Vagina (tissue), 2 donors: ENCODE data around the gene CTNNA3. TPM values are rescaled to one million over a fixed set of nuclear protein-coding genes. Genes with fewer than 3 reads are reported as not detected.
"Not testable (repeated sequence)": the region's sequence is repeated elsewhere in the genome, so short reads cannot be mapped to it uniquely, and the experiment has no call there.

ENCODE experiments used
- DNase-seq, 2 donors: peaks; one replicate each; pipeline ENCODE4 v3.0.0-alpha.2; 2017; ENCODE audit errors: extremely low spot score in 2 of 2
- H3K27ac ChIP-seq: fragments of 200-600 bp; sonication (generic); one replicate; pipeline ENCODE4 v1.5.1; 2019
- H3K27me3 ChIP-seq: fragments of 200-600 bp; sonication (generic); one replicate; pipeline ENCODE4 v1.5.1; 2019
- H3K36me3 ChIP-seq, 2 donors: fragments of 200-600 bp; sonication (generic); one replicate each; pipeline ENCODE4 v1.5.1; 2017 to 2019
- H3K4me1 ChIP-seq: fragments of 200-600 bp; sonication (generic); one replicate; pipeline ENCODE4 v1.5.1; 2019
- H3K4me3 ChIP-seq, 2 donors: fragments of 200-600 bp; sonication (generic); 1 replicate in 1 of 2; 2 replicates in 1 of 2; pipeline ENCODE4 v1.5.1; 2016 to 2019
- H3K9me3 ChIP-seq: fragments of 200-600 bp; sonication (generic); one replicate; pipeline ENCODE4 v1.5.1; 2019
- CTCF ChIP-seq, 3 experiments: fragments of 450-650 bp in 2 of 3; fragments of 200-600 bp in 1 of 3; sonication (generic) in 1 of 3; IDR thresholded peaks; one replicate each; pipeline ENCODE4 v1.5.1; 2017 to 2019; ENCODE audit warnings: antibody characterized with exemption in 3 of 3, mild to moderate bottlenecking in 2 of 3, moderate library complexity in 2 of 3
- POLR2A ChIP-seq, 2 donors: fragments of 450-650 bp; IDR thresholded peaks; one replicate each; pipeline ENCODE4 v1.6.1; 2017; ENCODE audit warnings: antibody characterized with exemption in 2 of 2, mild to moderate bottlenecking in 2 of 2, moderate library complexity in 2 of 2
- POLR2AphosphoS5 ChIP-seq, 2 donors: sonication (generic); formaldehyde crosslinking; IDR thresholded peaks; one replicate each; pipeline ENCODE4 v1.9.0; 2017; ENCODE audit warnings: antibody characterized with exemption in 2 of 2, mild to moderate bottlenecking in 2 of 2, low read depth in 1 of 2; ENCODE audit not compliant: insufficient read depth in 1 of 2
- intact Hi-C: fragments of 100-400 bp; cut with DNase I; formaldehyde crosslinking; loops from one replicate; pipeline ENCODE4 v1.15.1; 2023
- total RNA-seq: library from RNA; depleted of rRNA; stranded (reverse); fragments of >200 nt; gene quantifications from one replicate; pipeline ENCODE4 v1.2.3, GENCODE V29; 2016

The CTNNA3 gene
- total RNA-seq, 1 donor from 2014 or later: 0.98 TPM

DNA sequence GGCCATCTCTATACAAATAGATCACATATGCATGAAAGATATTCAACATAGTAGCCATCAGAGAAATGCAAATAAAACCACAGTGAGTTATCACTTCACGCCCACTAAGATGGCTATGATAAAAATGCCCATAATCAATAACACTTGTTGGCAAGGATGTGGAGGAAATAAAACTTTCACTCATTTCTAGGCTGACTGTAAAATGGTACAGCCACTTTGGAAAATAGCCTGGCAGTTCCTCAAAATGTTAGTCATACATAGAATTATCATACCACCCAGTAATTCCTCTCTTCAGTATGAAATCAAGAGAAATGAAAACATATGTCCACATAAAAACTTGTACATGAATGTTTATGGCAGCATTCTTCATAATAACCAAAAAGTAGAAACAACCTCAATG, 445.3 kb downstream of the CTNNA3 start:
- intact Hi-C loops: no loop called here
- Histone ChIP-seq H3K4me3 (no peak overlapping the region), H3K27me3 (no peaks in the 10 kb centered on the region), H3K27ac (no peak overlapping the region), H3K4me1 (no peaks in the 10 kb centered on the region), H3K9me3 (no peaks in the 10 kb centered on the region), H3K36me3 (no peaks in the 10 kb centered on the region)
- TF ChIP-seq POLR2A (IDR thresholded peaks at IDR 0.05) (no peak), POLR2AphosphoS5 (IDR thresholded peaks at IDR 0.05; ENCODE audit: insufficient read depth in 1 of 2, low read depth in 1 of 2) (no peak)
- DNase-seq: no peak

DNA sequence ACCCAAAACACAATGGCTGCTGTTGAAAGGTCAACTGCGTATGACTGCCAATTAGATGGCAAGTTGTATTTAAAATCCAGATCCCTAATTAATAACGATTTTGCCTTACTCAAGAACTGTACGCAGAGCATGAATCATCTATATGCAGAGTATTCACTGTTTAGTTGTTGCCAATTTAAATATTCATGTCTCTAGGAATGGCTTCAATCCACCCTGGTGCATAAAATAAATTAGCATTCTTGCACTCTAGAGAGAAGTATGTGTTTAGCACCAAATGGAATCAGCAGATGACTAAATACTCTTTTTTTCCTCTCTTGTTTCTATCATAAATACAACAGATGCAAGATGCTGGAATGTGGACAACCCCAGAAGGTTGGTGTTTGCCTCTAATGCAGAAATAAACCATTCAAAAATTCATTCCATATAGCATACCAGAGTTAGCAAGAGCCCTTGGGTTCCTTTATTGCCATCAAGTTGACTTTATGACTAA, 449.9 kb downstream of the CTNNA3 start:
- no peaks in the 10 kb centered on the region for H3K36me3 ChIP-seq
- no peak overlapping the region for H3K4me3 ChIP-seq
- H3K27ac ChIP-seq: no peak overlapping the region
- intact Hi-C loops: no loop called here
- TF ChIP-seq POLR2AphosphoS5 (IDR thresholded peaks at IDR 0.05; ENCODE audit: insufficient read depth in 1 of 2, low read depth in 1 of 2) (no peak), CTCF (IDR thresholded peaks at IDR 0.05) (no peak), POLR2A (IDR thresholded peaks at IDR 0.05) (no peak)
- no peaks in the 10 kb centered on the region for H3K27me3 ChIP-seq
- no peaks in the 10 kb centered on the region for H3K4me1 ChIP-seq
- DNase-seq: no peak
- no peaks in the 10 kb centered on the region for H3K9me3 ChIP-seq

DNA sequence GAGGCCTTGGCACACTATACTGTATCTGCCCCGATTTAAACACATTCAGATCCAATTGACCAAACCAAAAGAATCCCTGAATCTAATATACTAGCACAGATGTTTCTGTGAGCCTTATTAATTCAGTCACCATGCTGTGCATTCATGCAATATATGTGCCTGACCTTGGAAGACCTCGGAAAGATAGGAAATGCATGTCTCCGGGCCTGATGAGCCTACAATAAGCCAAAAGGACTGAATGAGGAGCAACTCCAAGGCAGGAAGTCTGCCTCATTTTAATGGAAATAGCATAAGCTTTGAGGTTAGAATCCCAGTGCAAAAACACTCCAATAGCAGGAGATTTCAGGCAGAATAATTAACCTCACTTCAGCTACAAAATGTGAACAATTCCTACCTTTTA, 453.5 kb downstream of the CTNNA3 start:
- H3K9me3 ChIP-seq: no peaks in the 10 kb centered on the region
- H3K4me1 ChIP-seq: no peaks in the 10 kb centered on the region
- DNase-seq: no peak
- TF ChIP-seq POLR2AphosphoS5 (IDR thresholded peaks at IDR 0.05; ENCODE audit: insufficient read depth in 1 of 2, low read depth in 1 of 2) (no peak), CTCF (IDR thresholded peaks at IDR 0.05) (no peak), POLR2A (IDR thresholded peaks at IDR 0.05) (no peak)
- H3K4me3 ChIP-seq: no peak overlapping the region
- no peaks in the 10 kb centered on the region for H3K27me3 ChIP-seq
- no peak overlapping the region for H3K27ac ChIP-seq
- intact Hi-C loops: no loop called here
- no peaks in the 10 kb centered on the region for H3K36me3 ChIP-seq

GRCh38 chr10:67241451-67241850, 454.5 kb downstream of the CTNNA3 start:
- Histone ChIP-seq H3K4me3 (no peak overlapping the region), H3K36me3 (no peaks in the 10 kb centered on the region), H3K27me3 (no peaks in the 10 kb centered on the region), H3K4me1 (no peaks in the 10 kb centered on the region), H3K9me3 (no peaks in the 10 kb centered on the region), H3K27ac (no peak overlapping the region)
- DNase-seq: no peak
- TF ChIP-seq POLR2AphosphoS5 (IDR thresholded peaks at IDR 0.05; ENCODE audit: insufficient read depth in 1 of 2, low read depth in 1 of 2) (no peak), CTCF (IDR thresholded peaks at IDR 0.05) (no peak), POLR2A (IDR thresholded peaks at IDR 0.05) (no peak)
- intact Hi-C loops: no loop called here

GRCh38 chr10:67239864-67240497, 456.0 kb downstream of the CTNNA3 start:
- no peaks in the 10 kb centered on the region for H3K4me1 ChIP-seq
- no peak overlapping the region for H3K4me3 ChIP-seq
- no peak overlapping the region for H3K27ac ChIP-seq
- H3K36me3 ChIP-seq: no peaks in the 10 kb centered on the region
- H3K27me3 ChIP-seq: no peaks in the 10 kb centered on the region
- DNase-seq: no peak
- TF ChIP-seq POLR2A (IDR thresholded peaks at IDR 0.05): no peak
- no peak for TF ChIP-seq POLR2AphosphoS5 (IDR thresholded peaks at IDR 0.05; ENCODE audit: insufficient read depth in 1 of 2, low read depth in 1 of 2)
- no peak for TF ChIP-seq CTCF (IDR thresholded peaks at IDR 0.05)
- intact Hi-C loops: no loop called here
- H3K9me3 ChIP-seq: no peaks in the 10 kb centered on the region

DNA sequence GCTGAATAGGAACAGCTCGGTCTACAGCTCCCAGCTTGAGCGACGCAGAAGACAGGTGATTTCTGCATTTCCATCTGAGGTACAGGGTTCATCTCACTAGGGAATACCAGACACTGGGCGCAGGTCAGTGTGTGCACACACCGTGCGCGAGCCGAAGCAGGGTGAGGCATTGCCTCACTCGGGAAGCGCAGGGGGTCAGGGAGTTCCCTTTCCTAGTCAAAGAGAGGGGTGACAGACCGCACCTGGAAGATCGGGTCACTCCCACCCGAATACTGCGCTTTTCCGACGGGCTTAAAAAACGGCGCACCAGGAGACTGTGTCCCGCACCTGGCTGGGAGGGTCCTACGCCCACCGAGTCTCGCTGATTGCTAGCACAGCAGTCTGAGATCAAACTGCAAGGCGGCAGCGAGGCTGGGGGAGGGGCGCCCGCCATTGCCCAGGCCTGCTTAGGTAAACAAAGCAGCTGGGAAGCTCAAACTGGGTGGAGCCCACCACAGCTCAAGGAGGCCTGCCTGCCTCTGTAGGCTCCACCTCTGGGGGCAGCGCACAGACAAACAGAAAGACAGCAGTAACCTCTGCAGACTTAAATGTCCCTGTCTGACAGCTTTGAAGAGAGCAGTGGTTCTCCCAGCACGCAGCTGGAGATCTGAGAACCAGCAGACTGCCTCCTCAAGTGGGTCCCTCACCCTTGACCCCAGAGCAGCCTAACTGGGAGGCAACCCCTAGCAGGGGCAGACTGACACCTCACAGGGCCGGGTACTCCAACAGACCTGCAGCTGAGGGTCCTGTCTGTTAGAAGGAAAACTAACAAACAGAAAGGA, 465.1 kb downstream of the CTNNA3 start:
- H3K27ac ChIP-seq, intact Hi-C loops, H3K27me3 ChIP-seq, DNase-seq, H3K4me3 ChIP-seq, H3K36me3 ChIP-seq, H3K4me1 ChIP-seq, H3K9me3 ChIP-seq: not testable (repeated sequence)
